ENCODE measurements around the gene DDA1.

The DDA1 gene

GRCh38 chr19:17319473-17320238 lies 10.3 kb downstream of the DDA1 start:
- TF ChIP-seq CTCF (conservative IDR thresholded peaks at IDR 0.05) = no peak
- H3K27ac ChIP-seq = no peak overlapping the region

GRCh38 chr19:17320435-17320834 lies 11.1 kb downstream of the DDA1 start:
- no peak for TF ChIP-seq CTCF (conservative IDR thresholded peaks at IDR 0.05)

GRCh38 chr19:17321655-17322489 lies 12.5 kb downstream of the DDA1 start:
- no peak for TF ChIP-seq CTCF (conservative IDR thresholded peaks at IDR 0.05)
- H3K27ac ChIP-seq = no peak overlapping the region

More at GRCh38 chr19:17320435-17320834, 11.1 kb downstream of the DDA1 start:
- no peak overlapping the region for H3K27ac ChIP-seq

GRCh38 chr19:17322854-17323253 lies 13.5 kb downstream of the DDA1 start:
- TF ChIP-seq CTCF (conservative IDR thresholded peaks at IDR 0.05) = no peak
- no peak overlapping the region for H3K27ac ChIP-seq

GRCh38 chr19:17323300-17323963 lies 14.1 kb downstream of the DDA1 start:
- TF ChIP-seq CTCF (conservative IDR thresholded peaks at IDR 0.05) = no peak
- no peak overlapping the region for H3K27ac ChIP-seq

- H3K27ac ChIP-seq = no peak overlapping the region
- TF ChIP-seq CTCF (conservative IDR thresholded peaks at IDR 0.05) = no peak
Measured at GRCh38 chr19:17323964-17324332, 14.6 kb downstream of the DDA1 start.

Data from VCaP (cell line).